Measurements from ENCODE around the gene PACS2.

PACS2 gene

GRCh38 chr14:105432657-105433056 lies 118.1 kb downstream of the PACS2 start:
- ChIA-PET CTCF (interaction anchor here (1.2 to 1.5 kb wide), 2 partner anchors 48 to 57 kb away, joined by 3 read pairs; no protein-coding TSS in a partner anchor), POLR2A (no interaction called here)

DNA sequence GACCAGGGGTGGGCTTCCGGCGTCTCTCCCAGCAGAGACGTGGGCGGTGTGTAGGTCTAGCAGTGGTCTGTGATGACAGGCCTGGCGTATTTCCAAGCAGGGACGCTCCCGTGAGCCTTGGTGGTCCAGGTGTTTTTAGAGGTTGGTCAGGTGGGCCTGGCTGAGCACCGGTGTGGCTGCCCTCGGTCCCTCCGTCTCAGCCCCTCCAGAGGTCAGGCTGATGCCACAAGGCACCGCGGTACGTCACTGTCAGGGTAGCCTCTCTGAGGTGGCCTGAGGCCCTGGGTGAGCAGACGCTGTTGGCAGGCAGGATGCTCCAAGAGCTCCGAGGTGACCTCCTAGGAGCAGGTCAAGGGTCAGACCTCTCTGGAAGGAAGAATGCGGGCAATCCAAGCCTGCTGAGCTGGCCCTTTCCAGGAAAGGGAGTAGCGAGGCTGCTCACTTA lies 118.6 kb downstream of the PACS2 start:
- DNase-seq (ENCODE audit: extremely low spot score) = no peak
- TF ChIP-seq CTCF (IDR thresholded peaks at IDR 0.05; ENCODE audit: control extremely low read depth, extremely low read depth, low read depth, missing control alignments) = no peak
- ChIA-PET CTCF (interaction anchor here (1.2 to 1.4 kb wide), 2 partner anchors 48 to 984 kb away, joined by 3 read pairs; no protein-coding TSS in a partner anchor), POLR2A (no interaction called here)

More at GRCh38 chr14:105432657-105433056, 118.1 kb downstream of the PACS2 start:
- TF ChIP-seq CTCF (IDR thresholded peaks at IDR 0.05; ENCODE audit: control extremely low read depth, extremely low read depth, low read depth, missing control alignments) = no peak
- DNase-seq (ENCODE audit: extremely low spot score) = no peak

- ChIA-PET CTCF (interaction anchor here (1.0 to 1.2 kb wide), 2 partner anchors 12 to 64 kb away, joined by 3 read pairs; no protein-coding TSS in a partner anchor), POLR2A (no interaction called here)
- no peak for DNase-seq (ENCODE audit: extremely low spot score)
- no peak for TF ChIP-seq CTCF (IDR thresholded peaks at IDR 0.05; ENCODE audit: control extremely low read depth, extremely low read depth, low read depth, missing control alignments)
Observed at GRCh38 chr14:105436402-105436801, 121.9 kb downstream of the PACS2 start.

- ChIA-PET CTCF (interaction anchor here (1.3 kb wide), 1 partner anchor 10 kb away, joined by 3 read pairs; no protein-coding TSS in a partner anchor), POLR2A (no interaction called here)
- no peak for DNase-seq (ENCODE audit: extremely low spot score)
- no peak for TF ChIP-seq CTCF (IDR thresholded peaks at IDR 0.05; ENCODE audit: control extremely low read depth, extremely low read depth, low read depth, missing control alignments)
Observed at GRCh38 chr14:105436891-105437722, 122.6 kb downstream of the PACS2 start.

DNA sequence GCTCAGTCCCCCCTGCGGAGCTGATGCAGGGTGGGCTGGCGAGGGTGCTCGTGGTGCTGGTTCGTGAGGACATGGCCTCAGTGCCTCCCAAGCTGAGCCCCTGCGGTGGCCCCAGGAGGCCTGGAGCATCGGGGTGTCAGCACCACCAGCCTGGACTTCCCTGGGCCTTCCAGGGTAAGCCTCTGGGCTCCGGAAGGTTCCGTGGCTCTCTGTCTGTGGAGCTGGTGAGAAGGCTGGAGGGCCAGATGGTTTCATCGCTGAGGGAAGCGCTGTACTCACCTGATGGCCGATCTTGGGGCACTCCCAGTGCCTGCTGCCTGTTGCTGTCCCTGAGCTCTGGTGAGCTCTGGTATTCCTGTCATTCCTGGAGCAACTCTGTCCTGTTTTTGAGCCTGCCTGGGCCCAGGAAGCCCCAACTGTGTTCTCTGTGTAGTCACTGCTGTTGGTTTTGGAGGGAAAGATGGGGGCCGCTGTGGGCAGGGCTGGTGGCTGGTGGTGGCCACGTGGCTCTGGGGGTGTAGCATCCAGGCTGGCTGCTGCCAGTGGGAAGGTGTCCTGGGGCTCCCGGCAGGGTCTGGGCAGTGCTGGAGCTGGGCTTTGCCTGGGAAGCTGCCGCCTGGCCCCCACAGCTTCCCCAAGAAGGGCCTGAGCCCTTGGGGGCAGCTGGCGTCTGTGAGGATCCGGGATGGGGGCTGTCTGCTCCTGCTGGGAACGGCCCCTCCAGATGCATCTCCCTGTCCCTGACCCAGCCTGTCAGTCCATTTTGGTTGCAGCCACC lies 123.4 kb downstream of the PACS2 start:
- CTCF ChIA-PET = interaction anchor here (1.3 to 1.8 kb wide), 3 partner anchors 9 to 52 kb away, joined by 3 to 7 read pairs (median 6); no protein-coding TSS in a partner anchor
- DNase-seq (ENCODE audit: extremely low spot score) = no peak
- POLR2A ChIA-PET = no interaction called here
- TF ChIP-seq CTCF (IDR thresholded peaks at IDR 0.05; ENCODE audit: control extremely low read depth, extremely low read depth, low read depth, missing control alignments) = no peak

- ChIA-PET CTCF (interaction anchor here (1.5 to 1.8 kb wide), 2 partner anchors 36 to 50 kb away, joined by 6 to 7 read pairs; no protein-coding TSS in a partner anchor), POLR2A (no interaction called here)
- TF ChIP-seq CTCF (IDR thresholded peaks at IDR 0.05; ENCODE audit: control extremely low read depth, extremely low read depth, low read depth, missing control alignments) = no peak
- DNase-seq (ENCODE audit: extremely low spot score) = no peak
Observed at GRCh38 chr14:105439179-105439578, 124.6 kb downstream of the PACS2 start.

Data from GM10248 (cell line).